Activated gamma-delta T cell treated with anti-CD3 and anti-CD28 coated beads, Interleukin-2, amount 50 U/mL, for 16 hours (primary cell): ENCODE results near the gene EVPL.
A peak's percentile ranks its signal among the peaks of the same experiment; 100 is the strongest.
"Not testable (repeated sequence)": the region's sequence is repeated elsewhere in the genome, so short reads cannot be mapped to it uniquely, and the experiment has no call there.

Experiments
- DNase-seq: peaks from one replicate; pipeline ENCODE4 v3.0.0-alpha.2; 2020; ENCODE audit warnings: low read depth

EVPL gene

GRCh38 chr17:75996665-75997590 is 30.2 kb downstream of the EVPL start:
- DNase-seq, result no peak

- DNase-seq, result no peak
These were observed 31.7 kb downstream of the EVPL start for GRCh38 chr17:75995385-75995925.

GRCh38 chr17:75994802-75995370 is 32.2 kb downstream of the EVPL start:
- no peak for DNase-seq

- DNase-seq, result no peak
These were observed 35.7 kb downstream of the EVPL start for GRCh38 chr17:75991396-75991795.

GRCh38 chr17:75987041-75987440 is 40.1 kb downstream of the EVPL start:
- no peak for DNase-seq

GRCh38 chr17:75985986-75986385 is 41.1 kb downstream of the EVPL start:
- DNase-seq, result no peak

GRCh38 chr17:75983501-75984181 is 43.5 kb downstream of the EVPL start:
- DNase-seq, result no peak

GRCh38 chr17:75981019-75981615 is 46.0 kb downstream of the EVPL start:
- DNase-seq, result no peak

- DNase-seq, result no peak
These were observed 46.7 kb downstream of the EVPL start for GRCh38 chr17:75980188-75981018.

- no peak for DNase-seq
These were observed 47.4 kb downstream of the EVPL start for GRCh38 chr17:75979705-75980187.

GRCh38 chr17:75978938-75979704 is 48.0 kb downstream of the EVPL start, which contains the start of the genes ACOX1 and TEN1:
Gene ACOX1, minus strand, starts transcription at chr17:75979166. Its CDS starts 93 bp downstream, at chr17:75979073.
Gene TEN1, plus strand, starts transcription at chr17:75979240. Its CDS starts 6,953 bp downstream, at chr17:75986193.
- DNase-seq, result peak; percentile 95

GRCh38 chr17:75976175-75976848 is 50.8 kb downstream of the EVPL start:
- DNase-seq, result no peak

- DNase-seq, result no peak
These were observed 51.3 kb downstream of the EVPL start for GRCh38 chr17:75975757-75976174.

GRCh38 chr17:75975187-75975586 is 51.9 kb downstream of the EVPL start:
- not testable (repeated sequence) for DNase-seq

GRCh38 chr17:75970626-75971025 is 56.5 kb downstream of the EVPL start:
- DNase-seq, result no peak

GRCh38 chr17:75970011-75970523 is 57.0 kb downstream of the EVPL start:
- DNase-seq, result no peak

- not testable (repeated sequence) for DNase-seq
These were observed 58.1 kb downstream of the EVPL start for GRCh38 chr17:75969044-75969443.

- DNase-seq, result no peak
These were observed 61.6 kb downstream of the EVPL start for GRCh38 chr17:75965468-75965867.

GRCh38 chr17:75959839-75960511 is 67.1 kb downstream of the EVPL start:
- DNase-seq, result no peak
